Activated CD8-positive, alpha-beta memory T cell treated with anti-CD3 and anti-CD28 coated beads for 1 hour (primary cell): ENCODE results near the gene BET1.

Experiments used
- DNase-seq, 2 donors: peaks; one replicate each; pipeline ENCODE4 v3.0.0-alpha.2; 2020; ENCODE audit warnings: low read depth in 1 of 2; ENCODE audit errors: extremely low read depth in 1 of 2

BET1 gene

DNA sequence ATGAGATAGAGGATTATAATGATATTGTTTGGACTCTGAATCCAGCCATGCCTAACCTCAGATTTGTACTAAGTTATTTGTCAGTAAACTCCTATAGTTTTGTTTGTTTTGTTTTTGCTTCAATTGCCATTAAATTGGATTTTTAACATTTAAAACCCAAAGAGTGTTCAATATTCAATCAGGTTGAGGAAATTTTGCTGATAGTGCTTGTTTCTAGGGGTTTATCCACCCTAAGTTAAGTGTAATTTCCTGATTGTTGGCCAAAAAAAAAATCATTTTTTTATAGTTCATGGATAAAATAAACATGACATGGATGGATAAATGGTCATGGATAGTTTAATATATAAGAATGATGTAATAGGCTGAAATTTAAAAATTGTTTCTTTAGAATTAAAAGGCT is 11.4 kb upstream of the BET1 start:
- no peak for DNase-seq

DNA sequence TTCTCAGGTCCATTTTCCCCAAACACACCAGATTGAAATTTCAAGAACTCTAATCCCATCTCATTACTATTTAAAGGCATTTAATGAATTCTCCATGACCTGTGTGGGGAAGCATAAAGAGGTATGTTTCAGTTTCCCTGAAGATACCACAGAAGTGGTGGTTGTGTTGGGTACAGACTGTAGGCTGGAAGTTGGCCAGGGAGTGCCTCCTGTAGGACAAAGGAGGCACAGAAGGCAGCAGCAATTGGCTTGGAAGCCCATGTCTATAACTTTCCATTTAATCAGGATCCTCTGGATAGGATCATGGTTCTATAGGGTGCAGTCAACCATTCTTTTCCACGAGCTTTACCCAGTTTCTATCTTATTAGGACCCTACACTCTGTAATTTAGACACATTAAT is 8.6 kb upstream of the BET1 start:
- no peak for DNase-seq

DNA sequence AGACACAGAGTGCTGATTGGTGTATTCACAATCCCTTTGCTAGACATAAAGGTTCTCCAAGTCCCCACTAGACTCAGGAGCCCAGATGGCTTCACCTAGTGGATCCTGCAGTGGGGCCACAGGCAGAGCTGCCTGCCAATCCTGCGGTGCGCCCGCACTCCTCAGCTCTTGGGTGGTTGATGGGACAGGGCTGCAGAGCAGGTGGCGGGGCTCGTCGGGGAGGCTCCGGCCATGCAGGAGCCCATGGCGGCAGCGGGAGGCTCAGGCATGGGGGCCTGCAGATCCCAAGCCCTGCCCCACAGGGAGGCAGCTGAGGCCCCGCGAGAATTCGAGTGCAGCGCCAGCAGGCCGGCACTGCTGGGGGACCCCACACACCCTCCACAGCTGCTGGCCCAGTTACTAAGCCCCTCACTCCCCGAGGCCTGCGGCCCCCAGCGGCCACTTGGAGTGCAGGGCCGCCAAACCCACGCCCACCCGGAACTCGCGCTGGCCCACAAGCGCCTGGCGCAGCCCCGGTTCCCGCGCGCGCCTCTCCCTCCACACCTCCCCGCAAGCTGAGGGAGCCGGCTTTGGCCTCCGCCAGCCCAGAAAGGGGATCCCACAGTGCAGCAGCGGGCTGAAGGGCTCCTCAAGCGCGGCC is 7.7 kb upstream of the BET1 start:
- no peak for DNase-seq

DNA sequence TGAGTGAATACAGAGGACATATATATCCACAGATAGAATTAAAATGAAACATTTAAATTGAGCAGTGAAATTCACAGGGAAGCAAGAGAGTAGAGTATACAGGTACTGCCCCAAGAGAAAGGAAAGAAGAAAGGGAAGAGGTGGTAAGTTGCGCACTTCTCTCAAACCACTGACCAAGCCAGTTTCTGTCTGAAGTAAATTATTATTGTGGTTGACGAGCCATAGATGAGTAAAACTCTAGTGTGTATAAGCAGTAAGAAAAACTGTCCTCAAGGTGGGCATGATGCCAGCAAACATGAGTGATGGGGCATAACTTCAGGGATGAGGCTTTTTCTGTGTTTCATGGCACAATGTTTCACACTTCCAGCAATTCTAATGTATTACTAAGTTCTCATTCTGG is 4.4 kb upstream of the BET1 start:
- no peak for DNase-seq

DNA sequence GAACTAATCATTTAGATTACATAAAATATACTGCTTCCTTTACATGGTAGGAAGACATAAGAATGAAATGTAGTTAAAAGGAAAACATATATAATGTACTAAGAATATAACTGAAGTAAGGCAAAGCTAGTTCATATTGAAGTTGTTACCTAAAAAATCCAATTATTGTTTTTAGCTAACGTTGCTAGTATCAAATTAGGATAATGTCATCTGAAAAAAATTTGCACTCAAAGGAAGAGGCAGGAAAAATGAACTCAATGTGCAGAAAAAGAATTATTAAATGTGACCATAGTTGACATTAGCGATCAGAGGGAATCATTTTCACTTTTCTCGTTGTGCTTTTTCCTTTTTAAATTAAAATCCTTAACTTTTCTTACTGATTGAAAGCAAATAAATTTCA is 1.6 kb upstream of the BET1 start:
- no peak for DNase-seq

DNA sequence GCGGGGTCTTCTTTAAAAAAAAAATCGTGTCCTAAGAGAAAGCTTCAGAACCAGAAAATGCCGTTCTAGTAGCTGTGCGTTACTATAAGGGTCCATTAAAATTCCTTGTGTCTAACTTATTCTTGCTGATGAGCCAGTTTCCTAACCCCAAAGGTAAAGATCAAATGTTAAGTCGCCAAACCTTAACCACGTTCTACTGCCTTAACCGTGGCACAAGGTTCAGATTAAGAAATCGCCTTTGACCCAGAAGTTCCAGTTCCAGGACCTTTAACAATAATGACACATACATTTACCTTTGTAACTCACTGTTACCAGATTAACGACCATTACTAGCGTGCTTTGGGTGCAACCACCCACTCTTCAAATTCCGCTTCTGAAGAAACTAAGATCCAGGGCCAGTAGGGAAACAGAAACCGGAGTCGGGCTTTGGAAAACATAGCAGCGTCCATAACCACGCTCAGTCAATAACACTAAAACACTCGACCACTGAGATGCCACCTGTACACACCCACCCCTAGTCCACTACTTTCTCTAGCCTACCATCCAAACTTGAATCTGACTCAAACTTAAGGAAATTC is 620 bp downstream of the BET1 start:
- no peak for DNase-seq

DNA sequence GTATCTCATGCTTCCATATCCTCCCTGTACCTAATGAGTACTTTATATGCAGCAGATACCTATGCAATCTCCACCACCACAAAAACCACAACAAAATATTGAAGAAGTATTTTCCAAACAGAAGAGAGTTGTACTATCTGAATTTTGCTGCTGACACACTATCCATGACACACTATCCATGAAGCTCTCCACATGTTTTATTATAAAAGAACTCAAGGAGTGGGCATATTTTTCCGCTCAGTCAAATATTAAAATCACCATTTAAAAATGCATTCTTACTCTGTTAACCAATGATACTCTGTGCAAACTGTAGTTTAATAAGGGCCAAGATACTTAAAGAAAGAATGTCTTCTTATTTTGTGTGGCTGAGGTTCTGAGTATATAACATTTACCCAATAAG is 2.8 kb downstream of the BET1 start:
- no peak for DNase-seq

DNA sequence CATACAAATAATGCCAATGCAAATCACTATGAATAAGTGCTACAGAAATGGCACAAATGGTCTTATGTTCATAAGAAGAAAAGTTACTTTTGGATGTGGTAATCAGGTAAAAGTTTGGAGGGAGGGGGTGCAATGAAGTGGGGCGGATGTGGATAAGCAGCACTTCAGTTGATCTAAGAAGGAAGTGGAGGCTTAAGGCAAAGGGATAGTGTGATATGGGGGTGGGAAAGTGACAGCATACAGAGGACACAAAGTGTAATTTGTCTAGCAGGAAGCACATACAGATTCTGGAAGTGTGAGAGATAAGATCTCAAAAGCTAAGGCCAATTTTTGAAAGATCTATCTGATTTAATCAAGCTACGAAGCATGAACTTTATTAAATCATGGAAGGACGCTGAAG is 6.3 kb downstream of the BET1 start:
- no peak for DNase-seq

DNA sequence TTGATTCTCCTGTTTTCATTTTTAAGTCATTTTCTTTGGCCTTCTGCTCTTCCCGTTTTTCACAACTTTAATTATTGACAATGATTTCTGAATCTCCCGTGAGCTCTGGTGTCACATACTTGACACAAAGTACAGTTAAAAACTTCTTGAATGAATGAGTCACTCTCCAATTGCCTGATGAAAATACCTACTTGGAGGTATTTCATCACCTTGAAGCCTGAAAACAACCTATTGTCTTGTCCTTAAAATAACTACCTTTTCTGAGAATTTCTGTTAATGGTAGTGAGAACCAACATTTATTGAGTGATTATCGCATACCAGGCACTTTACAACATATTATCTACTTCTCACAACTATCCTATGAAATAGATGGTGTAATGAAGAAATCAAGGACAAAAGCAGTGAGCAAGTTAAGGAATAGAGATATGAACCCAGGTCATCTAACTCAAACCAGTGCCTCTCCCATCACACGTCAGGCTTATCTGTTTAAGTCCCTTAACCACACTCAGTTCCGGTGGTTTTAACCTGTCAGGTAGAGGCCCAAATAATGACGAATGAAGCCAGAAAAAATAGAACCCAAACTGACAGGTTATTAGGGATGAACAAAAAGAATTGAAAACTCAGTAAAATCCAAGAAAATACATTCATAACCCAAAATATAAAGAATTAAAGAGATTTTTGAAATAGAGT is 11.6 kb downstream of the BET1 start:
- DNase-seq = no peak

DNA sequence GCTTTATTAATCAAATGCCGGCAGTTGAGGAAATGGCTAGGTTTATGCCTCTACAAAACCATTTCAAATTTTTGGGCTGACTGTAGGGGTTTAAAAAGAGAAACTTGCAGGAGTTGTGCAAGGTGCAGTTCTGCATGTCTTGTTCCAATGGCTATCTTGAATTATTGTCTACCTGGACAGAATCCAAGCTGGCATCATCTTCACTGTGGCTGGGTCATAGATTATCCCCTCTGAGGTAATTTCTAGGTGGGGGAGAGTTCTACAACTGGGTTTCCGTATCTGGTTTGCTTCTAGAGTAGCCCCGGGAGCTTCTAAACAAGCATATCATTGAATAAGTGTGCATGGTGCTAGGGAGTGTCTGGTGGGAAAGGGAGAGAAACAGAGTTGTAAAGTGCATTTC is 16.9 kb downstream of the BET1 start:
- DNase-seq = no peak

DNA sequence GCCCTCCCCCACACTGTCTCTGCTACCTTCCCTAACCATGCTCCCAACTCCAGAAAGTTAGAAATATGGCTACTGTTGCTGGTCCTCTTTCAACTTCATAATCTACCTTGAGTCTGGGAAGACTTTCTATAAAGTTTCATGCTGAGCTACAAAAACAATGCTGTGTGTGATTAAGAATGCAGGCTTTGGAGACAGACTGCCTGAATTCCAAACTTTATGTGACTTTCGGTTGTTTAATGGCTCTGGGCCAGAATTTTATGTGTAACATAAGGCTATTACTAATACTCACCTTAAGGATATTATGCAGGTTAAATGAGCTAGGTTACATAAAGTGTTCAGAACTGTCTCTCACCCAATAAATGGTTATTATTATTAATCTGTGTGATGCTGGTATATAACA is 19.1 kb downstream of the BET1 start:
- no peak for DNase-seq

DNA sequence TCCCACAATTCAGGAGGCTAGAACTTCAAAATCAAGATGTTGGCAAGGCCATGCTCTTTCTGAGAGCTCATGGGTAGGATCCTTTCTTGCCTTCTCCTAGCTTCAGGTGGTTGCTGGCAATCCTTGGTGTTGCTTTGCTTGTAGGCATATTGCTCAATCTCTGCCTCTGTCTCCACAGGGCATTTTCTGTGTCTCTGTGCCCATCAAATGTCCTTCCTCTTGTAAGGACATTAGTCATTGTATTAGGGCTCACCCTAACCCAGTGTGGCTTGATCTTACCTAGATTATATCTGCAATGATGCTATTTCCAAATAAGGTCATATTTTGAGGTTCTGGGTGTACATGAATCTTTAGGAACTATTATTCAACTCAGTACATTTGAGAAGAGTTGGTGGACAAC is 20.1 kb downstream of the BET1 start:
- no peak for DNase-seq

DNA sequence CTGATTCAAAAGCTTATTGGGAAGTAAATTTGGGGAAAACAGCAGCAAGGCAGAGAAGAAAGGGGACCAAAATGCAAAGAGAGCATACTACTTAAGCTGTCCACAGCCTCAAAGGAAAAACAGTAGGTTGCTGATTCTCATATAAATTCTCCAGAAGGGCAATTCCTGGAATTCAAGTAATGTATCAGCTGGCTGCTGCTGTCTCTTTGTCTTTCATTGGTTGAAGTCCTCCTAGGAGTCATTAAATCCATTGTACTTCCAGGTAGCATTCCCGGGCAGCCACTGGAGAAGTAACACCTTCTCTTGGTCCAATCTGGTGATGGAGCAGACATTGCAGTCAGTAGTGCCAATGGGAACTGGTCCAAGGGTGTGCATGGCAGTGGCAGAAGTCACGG is 22.7 kb downstream of the BET1 start:
- DNase-seq = no peak

DNA sequence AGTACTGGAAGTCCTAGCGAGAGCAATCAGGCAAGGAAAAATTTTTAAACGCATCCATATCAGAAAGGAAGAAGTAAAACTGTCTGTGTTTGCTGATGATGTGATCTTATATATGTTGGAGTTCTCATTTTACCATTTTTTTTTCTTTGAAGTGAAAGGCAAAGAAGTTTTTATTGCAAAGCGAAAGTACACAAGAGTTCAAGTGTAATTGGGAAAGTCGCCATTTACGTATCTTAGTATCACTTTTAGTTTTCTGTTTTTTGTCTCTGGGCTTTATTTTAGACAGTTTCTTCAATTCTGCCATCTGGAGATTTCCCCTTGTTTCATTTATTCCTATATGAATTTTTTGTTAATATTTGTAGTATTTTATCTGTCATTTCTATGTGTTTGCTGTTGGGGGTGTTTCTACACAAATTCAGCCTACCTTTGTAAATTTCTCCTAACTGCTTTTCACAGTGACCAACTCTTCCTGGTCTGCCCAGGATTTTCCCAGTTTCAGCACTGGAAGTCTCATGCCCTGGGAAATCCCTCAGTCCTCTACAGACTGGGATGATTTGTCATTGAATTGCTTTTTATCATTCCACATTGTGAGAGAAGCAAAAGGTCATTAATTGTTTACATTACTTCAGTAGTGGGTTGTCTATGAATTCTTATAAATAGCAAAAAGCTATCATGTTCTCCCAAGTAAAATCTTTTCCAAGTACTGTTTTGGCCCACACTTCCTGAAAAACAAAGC is 23.2 kb downstream of the BET1 start:
- DNase-seq = no peak

DNA sequence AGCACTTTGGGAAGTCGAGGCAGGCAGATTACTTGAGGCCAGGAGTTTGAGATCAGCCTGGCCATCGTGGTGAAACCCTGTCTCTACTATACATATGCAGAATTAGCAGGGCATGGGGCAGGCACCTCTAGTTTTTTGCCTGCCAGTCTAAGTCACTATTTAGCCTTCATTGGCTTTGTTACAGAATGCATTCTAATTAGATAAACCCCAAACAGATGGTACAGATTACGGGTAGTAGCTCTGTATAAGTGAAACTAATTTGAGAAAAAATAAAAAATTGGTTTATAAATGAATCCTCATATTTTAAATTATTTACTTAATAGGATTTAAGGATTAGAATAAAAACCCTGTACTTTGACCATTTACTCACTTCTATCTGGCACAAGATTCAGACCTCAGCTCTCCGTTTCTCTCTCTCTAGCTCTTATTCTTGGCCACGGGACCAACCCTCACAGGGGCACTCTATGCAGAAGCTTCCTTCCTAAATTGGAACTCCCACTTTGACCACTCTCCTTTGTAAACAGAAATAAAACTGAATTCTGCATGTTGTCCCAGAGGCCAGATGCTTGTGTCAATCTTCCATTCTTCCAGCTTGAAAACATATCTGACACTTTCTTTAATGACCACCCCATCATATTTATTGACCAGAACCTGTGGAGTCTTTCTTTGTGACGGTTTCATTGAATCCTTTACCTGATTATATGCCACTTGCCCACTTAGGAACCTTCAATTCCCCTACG is 26.8 kb downstream of the BET1 start:
- no peak for DNase-seq

DNA sequence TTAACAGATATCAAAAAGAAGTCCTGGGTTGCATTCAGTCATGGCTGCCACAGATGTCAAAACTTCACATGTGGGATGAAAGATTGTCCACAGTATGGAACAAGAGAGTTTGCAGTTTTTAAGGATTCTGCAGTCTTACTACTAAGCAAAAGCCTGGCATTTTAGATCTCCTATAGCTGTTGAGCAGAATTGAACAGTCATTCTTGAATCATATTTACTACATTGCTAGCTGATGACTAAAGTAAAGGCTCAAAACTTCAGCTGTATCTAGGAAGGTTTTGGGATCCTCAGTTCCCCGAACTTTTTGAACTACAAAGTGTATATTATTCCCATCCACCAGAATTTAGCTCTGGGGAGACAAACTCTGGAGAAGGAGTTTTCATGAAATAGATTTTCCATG is 31.0 kb downstream of the BET1 start:
- no peak for DNase-seq

DNA sequence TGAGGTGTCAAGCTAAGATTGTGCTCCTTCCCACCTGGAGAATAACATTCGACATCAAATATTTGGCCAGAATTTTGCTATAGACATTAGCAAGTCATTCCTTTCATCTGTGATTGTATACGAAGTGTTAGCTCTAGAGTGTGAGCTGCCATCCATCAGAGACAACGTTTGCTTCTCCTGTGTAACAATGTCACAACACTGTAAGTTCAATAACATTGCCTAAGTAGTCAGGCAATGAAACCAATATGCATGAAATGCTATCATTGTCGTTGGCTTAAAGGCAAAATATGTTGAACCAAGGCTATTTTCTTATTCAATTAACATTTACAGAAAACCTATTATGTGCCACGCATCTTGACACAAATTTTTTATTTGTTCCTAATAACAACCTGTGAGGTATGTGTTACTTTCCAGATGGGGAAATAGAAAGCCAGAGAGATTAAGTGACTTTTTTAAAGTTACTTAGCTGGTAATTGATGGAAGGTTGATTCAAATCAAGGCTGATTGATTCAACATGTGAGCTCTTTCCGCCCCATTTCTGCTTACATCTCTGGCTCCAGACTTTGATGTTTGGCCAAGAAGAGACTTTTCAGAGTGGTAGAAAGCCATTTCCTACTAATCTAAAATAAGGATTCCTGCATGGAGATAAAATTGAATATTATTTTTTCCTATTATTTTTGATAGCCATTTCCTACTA is 32.0 kb downstream of the BET1 start:
- DNase-seq = no peak

DNA sequence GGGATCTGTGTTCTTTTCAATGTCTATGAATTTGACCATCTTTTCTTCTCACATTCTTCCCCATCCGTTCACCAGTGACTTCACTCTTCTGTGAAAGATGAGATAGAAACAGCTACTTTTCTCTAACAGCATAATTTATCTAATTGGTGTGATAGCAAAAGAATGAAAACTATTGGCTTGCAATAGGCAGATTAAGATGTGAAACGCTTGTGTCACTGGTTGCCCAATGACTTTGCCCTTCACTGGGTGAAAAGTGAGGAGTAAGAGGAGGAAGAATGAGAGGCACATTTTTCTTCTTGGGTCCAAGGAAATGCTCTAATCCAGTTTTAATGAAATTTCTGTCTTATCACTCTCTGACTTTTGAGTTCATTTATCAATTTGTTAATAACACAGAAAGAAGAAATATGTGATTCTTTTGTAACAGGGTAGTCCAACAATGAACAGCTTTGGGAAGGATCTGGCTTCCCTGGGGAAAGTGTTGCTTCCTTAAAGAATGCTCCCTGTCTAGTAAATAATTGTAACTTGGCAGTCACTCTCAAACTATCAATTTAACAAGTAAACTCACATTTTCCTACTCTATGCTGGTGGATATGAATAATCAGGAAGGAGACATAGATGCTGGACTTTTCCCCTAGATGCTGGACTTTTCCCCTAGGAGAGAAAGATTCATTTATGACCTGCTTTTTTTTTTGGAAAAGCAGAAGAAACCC is 35.1 kb downstream of the BET1 start:
- no peak for DNase-seq

DNA sequence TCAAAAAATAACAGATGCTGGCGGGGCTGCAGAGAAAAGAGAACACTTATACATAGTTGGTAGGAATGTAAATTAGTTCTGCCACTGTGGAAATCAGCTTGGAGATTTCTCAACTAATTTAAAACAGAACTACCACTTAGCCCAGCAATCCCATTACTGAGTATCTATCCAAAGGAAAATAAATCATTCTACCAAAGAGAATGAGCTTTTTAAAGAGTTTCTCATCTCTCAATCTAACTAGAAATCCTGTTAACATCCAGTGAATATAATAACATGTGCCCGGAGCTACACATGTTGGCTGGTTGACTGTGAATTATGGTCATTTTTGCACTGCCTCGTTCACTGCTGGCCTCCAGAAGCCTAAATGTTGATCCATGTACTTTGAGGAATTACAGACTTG is 39.3 kb downstream of the BET1 start:
- DNase-seq = no peak

DNA sequence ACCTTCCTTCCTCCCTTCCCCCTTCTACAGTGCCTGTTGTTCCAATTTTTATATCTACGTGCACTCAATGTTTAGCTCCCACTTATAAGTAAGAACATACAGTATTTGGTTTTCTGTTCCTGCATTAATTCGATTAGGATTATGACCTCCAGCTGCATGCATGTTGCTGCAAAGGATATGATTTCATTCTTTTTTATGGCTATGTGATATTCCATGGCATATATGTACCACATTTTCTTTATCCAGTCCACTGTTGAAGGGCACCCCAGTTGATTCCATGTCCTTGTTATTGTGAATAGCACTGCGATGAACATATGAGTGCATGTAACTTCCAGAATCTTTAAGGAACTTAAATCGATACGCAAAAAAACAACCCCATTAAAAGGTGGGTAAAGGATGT is 39.9 kb downstream of the BET1 start:
- no peak for DNase-seq
